GM13976 (cell line): ENCODE results near the gene ARVCF.

Experiments used
- DNase-seq: peaks from one replicate; pipeline ENCODE4 v3.0.0; 2012; ENCODE audit warnings: low spot score
- in situ Hi-C: fragments of 300-500 bp; cut with MboI; formaldehyde crosslinking; loops from one replicate; pipeline ENCODE4 v1.12.0; 2022; ENCODE audit warnings: low sequenced_read_pairs, mixed read lengths, inconsistent platforms; ENCODE audit not compliant: unreplicated experiment
- TF ChIP-seq, protein P1 (sequence below): IDR thresholded peaks from 2 replicates; pipeline ENCODE4 v1.5.1; 2012; ENCODE audit warnings: borderline replicate concordance, mild to moderate bottlenecking; ENCODE audit not compliant: insufficient read depth; ENCODE audit errors: extremely low read depth, missing control alignments, control extremely low read depth

The ARVCF gene

DNA sequence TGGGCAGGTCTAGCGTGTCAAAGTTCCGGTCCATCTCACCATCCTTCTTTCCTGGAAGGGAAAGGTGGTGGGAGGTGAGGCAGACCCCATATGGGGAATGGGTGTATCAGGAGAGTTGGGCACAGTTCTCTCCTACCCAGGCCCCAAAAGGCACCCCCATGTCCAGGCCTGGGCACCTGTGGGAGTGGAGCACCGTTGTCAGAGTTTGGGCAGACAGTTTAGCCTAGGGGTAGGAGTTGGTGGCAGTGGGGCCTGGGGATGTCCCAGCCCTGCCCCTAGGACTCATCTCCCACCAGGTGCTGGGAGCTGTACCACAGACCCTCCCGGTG is 41.0 kb downstream of the ARVCF start:
- in situ Hi-C loops = loop anchor here (10.0 kb wide), 1 partner anchor 149 kb away; no protein-coding TSS in a partner anchor
- TF ChIP-seq, protein P1, sequence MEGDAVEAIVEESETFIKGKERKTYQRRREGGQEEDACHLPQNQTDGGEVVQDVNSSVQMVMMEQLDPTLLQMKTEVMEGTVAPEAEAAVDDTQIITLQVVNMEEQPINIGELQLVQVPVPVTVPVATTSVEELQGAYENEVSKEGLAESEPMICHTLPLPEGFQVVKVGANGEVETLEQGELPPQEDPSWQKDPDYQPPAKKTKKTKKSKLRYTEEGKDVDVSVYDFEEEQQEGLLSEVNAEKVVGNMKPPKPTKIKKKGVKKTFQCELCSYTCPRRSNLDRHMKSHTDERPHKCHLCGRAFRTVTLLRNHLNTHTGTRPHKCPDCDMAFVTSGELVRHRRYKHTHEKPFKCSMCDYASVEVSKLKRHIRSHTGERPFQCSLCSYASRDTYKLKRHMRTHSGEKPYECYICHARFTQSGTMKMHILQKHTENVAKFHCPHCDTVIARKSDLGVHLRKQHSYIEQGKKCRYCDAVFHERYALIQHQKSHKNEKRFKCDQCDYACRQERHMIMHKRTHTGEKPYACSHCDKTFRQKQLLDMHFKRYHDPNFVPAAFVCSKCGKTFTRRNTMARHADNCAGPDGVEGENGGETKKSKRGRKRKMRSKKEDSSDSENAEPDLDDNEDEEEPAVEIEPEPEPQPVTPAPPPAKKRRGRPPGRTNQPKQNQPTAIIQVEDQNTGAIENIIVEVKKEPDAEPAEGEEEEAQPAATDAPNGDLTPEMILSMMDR = no peak
- no peak for DNase-seq

DNA sequence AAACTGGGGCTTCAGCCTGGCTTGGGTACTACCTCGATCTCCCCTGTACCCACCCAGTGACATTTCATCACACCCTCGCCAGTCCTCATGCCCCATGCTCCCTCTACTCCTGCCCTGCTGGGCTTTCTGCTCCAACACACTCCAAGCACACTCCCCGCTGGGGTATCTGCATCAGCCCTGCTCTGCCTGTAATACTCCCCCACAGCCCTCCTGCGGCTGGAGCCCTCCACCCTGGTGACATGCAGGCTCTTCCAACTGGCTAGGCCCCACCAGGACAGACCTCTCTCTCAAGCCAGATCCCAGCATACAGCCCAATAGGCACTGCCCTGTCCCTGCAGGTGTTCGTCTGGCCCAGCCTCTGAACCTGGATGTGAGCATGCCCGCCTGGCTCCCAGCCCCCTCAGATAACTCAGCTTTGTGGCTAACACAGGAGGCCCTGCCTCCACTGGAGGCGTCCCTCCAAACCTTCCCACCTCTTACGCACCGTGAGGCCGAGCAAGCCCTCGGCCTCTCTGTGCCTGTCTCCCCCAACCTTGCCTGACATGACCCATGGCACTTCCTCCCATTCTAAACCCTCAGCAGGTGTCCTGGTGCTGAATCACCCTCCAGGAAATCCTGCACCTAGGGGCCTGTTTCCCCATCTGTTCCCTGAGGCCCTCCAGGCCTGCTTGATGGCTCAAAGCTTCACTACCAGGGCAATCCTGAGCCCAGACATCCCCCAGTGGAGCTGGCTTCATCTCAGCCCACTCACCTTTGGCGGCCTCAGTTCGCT is 41.5 kb downstream of the ARVCF start:
- TF ChIP-seq, protein P1 = no peak
- in situ Hi-C loops = loop anchor here (10.0 kb wide), 1 partner anchor 150 kb away; no protein-coding TSS in a partner anchor
- no peak for DNase-seq

DNA sequence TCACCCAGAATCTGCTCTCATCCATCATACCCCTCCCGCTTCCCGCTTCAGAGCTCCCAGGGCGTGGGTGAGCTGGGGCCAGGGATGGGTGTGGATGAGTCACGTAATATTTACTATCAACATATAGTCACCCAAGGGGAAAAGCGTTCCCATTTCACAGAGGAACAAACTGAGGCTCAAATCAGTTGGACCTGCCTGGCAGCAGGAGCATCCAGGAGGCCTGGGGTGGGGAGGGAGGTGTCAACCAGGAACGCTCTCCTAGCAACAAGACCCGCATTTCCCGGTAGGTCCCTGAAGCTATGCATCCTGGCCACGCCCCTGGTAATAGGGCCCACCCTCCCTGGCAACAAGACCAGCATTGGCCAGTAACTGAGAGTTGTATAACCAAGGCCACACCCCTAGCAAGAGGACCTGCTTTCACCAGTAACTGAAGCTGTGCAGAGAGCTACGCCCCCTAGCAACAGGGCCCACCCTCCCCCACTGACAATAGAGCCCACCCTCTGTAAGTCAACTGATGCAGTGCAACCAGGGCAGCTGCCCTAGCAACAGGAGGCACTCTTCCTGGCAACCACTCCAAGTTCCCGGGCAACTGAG is 42.3 kb downstream of the ARVCF start:
- DNase-seq = peak; percentile 83
- TF ChIP-seq, protein P1 = no peak
- in situ Hi-C loops = loop anchor here (10.0 kb wide), 1 partner anchor 150 kb away; no protein-coding TSS in a partner anchor

DNA sequence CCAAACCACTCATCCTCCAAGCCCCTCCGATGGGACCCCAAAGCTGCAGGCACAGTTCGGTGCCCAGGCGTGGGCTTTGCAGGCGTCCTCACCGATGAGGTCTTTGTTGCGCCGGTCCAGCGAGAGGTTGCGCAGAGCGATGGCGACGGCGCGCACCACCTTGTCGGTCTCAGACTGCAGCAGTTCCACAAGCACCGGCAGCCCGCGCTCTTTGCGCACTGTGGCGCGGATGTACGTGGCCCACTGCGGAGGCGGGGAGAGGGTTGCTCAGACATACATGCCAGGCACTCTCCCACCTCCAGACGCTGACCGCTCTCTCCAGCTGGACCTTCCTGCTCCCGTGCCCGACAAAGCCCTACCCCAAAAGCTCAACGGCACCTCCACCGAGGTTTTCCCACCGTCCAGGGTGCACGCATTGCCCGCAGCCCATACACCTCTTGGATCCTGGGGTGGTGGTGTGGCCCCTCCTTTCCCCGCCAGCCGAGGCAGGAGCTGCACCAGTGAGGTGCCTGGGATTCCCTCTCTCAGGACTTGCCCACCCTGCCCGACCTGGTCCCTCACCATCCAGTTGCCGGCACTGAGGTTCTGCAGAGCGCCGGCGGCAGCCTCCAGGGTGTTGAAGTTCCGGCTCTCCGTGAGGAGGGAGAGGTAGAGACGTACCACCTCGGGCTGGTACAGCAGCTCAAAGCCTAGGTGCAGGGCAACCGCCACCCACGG is 42.9 kb downstream of the ARVCF start:
- DNase-seq = no peak
- in situ Hi-C loops = loop anchor here (10.0 kb wide), 1 partner anchor 151 kb away; no protein-coding TSS in a partner anchor
- TF ChIP-seq, protein P1 = no peak

DNA sequence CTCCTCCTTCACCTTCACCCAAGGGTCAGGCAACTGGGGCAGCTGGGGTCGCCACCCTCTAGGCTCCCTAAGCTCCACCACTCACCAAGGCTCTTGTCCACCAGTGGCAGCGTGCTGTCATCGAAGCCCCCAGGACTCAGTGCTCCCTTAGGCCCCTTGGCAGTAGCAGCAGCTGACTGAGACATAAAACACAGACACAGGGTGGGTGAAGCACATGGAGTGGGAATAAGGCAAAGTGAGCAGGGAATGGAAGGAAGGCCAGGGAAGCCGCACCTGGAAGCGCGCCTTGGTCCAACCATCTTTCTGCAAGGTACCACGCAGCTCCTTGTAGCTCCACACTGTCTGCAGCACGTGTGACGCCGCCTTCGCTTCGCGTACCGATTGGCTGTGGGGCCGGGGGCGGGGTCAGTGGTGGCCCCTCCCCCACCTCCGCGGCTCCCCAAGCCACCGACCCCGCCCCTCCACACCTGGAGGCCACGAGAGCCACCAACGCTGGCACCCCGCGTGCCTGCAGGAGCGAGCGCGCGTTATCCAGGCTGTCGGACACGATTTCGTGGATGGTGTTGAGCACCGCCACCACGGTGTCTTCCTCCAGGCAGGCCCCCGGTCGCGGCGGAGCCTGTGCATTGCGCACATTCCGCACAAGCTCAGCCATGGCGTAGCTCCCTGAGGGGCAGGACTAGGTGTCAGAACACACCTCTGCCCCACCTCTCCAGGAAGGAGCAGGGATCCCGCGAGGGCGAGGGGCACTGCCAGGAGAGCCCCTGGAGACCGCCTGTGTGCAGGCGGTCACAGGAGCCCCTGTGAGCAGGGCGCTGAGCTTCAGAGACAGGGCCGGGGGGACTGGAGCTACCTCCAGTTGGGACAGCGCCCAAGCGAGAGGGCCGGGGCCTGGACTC is 43.7 kb downstream of the ARVCF start:
- in situ Hi-C loops = loop anchor here (10.0 kb wide), 1 partner anchor 152 kb away; no protein-coding TSS in a partner anchor
- TF ChIP-seq, protein P1 = no peak
- no peak for DNase-seq
